Measurements from ENCODE around the gene ATP6V1C2. TPM values are rescaled to one million over a fixed set of nuclear protein-coding genes. Genes with fewer than 3 reads are reported as not detected.

The ATP6V1C2 gene, protein sequence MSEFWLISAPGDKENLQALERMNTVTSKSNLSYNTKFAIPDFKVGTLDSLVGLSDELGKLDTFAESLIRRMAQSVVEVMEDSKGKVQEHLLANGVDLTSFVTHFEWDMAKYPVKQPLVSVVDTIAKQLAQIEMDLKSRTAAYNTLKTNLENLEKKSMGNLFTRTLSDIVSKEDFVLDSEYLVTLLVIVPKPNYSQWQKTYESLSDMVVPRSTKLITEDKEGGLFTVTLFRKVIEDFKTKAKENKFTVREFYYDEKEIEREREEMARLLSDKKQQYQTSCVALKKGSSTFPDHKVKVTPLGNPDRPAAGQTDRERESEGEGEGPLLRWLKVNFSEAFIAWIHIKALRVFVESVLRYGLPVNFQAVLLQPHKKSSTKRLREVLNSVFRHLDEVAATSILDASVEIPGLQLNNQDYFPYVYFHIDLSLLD
- 0.23 TPM for total RNA-seq

DNA sequence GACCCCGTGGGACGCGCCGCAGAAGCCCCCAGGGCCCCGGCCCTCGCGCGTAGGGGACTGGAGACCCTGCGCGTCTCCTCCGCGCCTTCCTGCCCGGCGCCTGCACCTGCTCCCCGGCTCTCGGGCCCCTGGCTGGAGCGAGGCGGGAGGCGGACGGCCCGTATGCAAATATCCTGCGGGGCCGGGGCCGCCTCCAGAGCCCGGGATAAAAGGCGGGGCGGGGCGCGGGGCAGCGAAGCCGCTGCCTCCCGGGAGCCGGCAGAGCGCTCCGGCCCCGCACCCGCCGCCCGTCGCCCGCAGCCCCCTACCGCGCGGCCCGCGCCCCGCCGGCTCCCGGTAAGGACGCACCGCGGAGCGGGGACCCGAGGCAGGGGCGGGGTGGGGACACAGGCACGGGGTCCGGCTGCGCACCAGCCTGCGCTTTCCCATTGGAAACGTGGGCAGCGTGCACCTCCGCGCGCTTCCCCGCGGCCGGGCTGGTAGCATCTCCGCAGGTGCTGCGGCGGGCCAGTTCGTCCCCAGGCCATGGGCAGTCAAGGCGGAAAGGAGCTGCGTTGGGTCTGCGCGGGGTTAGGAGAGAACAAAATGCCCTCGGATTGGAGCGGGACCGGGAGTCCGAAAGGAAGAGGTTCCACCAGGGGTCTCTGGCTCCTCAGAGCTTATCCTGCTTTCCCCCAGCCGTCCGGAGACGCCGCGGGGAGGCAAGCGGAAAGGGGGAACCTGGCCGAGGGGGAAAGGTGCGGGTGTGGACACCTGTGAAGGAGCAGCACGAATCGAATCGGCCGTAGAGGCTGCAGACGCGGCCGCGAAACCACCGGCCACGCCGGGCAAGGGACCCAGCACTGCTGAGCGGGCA lies at the start of gene ATP6V1C2:
TSS of gene ATP6V1C2 (plus strand) at position 235 of the 856 bp plus-strand sequence. CDS start 1,220 bp downstream, outside the sequence.
- no peak for DNase-seq (ENCODE audit: low spot score)

DNA sequence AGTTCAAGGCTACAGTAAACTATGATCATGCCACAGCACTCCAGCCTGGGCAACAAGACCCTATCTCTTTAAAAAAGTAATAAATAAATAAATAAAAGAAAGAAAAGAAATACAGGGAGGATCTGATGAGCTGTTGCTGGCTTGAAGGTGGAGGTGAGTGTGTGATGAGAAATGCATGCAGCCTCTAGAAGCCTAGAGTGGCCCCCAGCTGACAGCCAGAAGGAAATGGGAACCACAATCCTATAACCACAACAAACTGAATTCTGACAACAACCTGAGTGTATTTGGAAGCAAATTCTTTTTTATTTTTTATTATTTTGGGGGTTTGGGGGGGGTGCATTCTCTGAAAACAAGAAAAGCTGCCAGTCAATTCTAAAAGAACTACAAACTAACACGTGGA lies 46.3 kb upstream of the ATP6V1C2 start:
- no peak for DNase-seq (ENCODE audit: low spot score)

- DNase-seq (ENCODE audit: low spot score) = no peak
Measured at GRCh38 chr2:10678225-10678624, 43.2 kb upstream of the ATP6V1C2 start.

DNA sequence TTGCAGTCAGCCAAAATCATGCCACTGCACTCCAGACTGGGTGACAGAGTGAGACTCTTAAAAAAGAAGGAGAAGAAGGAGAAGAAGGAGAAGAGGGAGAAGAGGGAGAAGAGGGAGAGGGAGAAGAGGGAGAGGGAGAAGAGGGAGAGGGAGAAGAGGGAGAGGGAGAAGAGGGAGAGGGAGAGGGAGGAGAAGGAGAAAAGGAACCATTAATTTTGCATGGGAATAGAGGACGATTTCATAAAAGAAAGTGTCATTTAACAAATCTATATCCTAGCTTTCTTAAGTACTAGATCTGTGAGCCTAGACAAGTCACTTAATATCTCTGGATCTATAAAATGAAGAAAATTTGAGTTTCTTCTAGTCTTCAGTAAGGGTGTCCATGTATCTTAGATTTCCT lies 41.2 kb upstream of the ATP6V1C2 start:
- DNase-seq (ENCODE audit: low spot score) = no peak

DNA sequence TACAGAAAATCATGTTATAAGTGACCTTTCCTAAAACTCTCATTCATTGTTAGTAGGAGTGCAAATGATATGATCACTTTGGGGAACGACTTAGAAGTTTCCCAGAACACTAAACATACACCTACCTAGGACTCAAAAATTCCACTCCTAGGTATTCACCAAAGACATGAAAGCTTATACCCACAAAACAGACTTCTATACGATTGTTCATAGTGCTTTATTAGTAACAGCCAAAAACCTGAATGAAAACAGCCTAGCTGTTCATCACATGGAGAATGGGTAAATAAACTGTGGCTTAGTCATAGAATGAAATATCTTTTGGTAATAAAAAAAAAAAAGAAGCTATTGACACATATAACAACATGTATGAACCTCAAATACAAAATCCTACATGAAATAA lies 40.5 kb upstream of the ATP6V1C2 start:
- no peak for DNase-seq (ENCODE audit: low spot score)

- DNase-seq (ENCODE audit: low spot score) = no peak
Measured at GRCh38 chr2:10686176-10686730, 35.2 kb upstream of the ATP6V1C2 start.

DNA sequence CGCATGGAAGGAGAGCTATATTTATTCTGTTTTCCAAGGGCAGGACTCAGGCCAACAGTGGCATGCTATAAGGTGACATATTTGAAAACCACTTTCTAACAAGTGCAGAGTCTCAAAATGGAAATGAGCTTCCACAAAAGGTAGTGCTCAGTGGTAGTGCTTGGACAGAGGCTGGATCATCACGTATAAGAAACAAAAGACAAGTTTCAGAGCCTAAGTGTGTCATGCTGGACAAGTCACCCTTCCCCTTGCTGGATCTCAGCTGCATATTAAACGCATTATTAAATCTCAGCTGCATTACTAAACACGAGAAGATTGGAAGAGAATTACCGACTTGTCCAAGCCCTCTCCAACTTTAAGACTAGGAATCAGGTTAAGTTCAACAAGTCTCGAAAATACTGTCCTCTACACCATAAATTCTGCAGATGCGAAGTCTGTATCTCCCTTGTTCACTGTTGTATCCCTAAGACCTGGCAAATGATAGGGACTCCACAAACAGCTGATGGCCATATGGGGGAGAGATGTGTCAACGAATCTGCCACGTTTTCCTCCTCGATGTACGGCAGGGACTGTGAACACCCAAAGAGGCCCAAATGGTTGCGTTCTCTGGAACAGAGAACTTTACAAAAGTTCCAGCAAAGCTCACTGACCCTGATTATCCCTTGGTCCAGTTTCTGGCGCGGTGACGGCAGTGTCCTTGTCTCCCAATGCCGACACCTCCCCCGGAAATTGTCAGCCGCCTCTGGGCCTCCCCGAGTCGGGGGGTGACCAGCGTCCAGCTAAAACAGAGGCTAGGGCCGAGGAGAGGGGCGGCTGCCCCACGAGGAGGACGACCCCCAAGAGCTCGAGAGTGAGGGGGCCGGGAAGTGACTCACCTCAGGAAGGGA lies 32.3 kb upstream of the ATP6V1C2 start:
- DNase-seq (ENCODE audit: low spot score) = no peak

DNA sequence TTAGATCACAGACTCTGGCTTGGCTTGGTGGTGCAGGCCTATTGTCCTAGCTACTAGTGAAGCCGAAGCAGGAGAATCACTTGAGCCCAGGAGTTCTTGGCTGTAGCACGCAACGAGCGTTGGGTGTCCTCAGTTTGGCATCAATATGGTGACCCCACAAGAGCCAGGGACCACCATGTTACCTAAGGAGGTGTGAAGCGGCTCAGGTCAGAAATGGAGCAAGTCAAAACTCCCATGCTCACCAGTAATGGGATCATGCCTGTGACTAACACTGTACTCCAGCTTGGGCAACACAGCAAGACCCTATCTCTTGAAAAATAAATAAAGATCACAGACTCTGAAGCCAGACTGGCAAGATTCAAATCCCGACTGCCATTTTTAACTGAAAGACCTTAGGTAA lies 29.9 kb upstream of the ATP6V1C2 start:
- no peak for DNase-seq (ENCODE audit: low spot score)

- no peak for DNase-seq (ENCODE audit: low spot score)
Measured at GRCh38 chr2:10700078-10700803, 21.2 kb upstream of the ATP6V1C2 start.

DNA sequence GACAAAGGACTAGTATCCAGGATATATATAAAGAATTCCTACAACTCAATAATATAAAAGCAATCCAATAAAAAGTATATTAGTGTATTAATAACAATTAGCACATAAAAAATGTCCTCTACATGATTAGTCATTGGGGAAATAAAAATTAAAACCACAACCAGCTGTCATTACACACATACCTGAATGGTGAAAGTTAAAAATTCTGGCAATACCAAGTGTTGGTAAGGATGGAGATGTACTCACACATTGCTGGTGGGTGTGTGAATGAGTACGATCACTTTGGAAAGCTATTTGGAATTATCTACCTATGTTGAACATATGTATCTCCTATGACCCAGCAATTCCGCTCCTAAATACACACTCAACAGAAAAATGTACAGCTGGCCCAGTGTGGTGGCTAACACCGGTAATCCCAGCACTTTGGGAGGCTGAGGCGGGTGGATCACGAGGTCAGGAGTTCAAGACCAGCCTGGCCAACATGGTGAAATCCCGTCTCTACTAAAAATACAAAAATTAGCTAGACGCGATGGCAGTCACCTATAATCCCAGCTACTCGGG lies 17.3 kb upstream of the ATP6V1C2 start:
- no peak for DNase-seq (ENCODE audit: low spot score)

DNA sequence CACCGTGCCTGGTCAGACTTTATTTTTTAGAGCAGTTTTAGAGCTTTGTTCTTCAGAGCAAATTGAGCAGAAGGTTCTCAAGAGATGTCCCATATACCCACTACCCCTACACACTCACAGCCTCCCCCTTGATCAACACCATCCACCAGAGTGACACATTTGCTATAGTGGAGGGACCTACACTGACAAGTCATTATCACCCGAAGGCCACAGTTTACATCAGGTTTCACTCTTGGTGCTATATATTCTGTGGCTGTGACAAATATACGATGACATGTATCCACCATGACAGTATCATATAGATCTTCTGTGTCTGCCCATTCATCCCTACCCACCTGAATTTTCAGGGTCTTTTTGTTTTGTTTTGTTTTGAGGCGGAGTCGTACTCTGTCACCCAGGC lies 15.4 kb upstream of the ATP6V1C2 start:
- no peak for DNase-seq (ENCODE audit: low spot score)

DNA sequence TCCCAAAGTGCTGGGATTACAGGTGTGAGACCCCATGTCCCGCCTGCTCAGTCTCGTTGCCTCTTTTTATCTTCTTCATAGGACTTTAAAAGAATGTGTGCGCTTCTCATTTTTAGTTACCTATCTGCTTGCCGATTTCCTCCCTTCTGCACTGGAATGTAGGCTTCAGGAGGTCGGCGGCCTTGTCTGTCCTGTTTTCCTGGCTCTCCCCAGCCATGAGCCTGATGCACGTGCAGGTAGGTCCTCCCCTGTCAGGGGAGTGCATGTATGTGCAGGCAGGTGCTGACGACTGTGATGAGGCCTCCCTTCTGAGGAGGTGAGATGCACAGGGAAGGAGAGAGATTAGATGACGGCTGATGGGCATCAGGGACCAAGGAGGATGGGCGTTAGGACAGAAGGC lies 13.6 kb upstream of the ATP6V1C2 start:
- no peak for DNase-seq (ENCODE audit: low spot score)

DNA sequence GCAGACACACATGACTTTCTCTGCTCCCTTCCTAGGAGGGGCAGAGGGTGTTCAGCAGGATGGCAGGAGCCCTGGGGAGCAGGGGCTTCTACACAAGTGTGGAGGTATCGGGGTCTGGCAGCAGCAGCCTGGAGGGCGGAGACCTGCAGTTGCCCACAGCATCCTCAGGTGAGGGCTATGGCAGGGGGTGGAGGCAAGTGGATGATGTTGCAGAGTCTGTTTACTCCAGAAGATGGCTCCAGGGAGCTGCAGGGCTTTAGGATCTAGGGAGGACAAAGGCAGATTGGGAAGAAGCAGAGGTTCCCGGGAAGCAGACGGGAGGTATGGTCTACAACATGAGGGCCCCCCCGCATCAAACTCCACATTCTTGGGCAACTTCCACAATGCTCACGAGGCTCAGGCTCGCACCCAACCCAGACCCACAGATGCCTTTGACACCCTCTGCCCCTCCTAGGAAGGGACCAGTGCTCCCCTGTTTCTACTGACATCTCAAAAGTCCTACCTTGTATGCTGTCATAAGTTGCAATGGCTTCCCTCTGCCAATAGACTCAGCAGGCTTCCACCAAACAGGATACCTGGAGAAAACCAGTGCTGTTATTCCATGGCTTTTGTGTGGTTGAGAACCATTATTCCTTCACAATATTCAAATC lies 12.0 kb upstream of the ATP6V1C2 start:
- DNase-seq (ENCODE audit: low spot score) = no peak

GRCh38 chr2:10712185-10712809 lies 9.1 kb upstream of the ATP6V1C2 start:
- DNase-seq (ENCODE audit: low spot score) = no peak

GRCh38 chr2:10716581-10716980 lies 4.8 kb upstream of the ATP6V1C2 start:
- no peak for DNase-seq (ENCODE audit: low spot score)

GRCh38 chr2:10717628-10718027 lies 3.8 kb upstream of the ATP6V1C2 start:
- no peak for DNase-seq (ENCODE audit: low spot score)

DNA sequence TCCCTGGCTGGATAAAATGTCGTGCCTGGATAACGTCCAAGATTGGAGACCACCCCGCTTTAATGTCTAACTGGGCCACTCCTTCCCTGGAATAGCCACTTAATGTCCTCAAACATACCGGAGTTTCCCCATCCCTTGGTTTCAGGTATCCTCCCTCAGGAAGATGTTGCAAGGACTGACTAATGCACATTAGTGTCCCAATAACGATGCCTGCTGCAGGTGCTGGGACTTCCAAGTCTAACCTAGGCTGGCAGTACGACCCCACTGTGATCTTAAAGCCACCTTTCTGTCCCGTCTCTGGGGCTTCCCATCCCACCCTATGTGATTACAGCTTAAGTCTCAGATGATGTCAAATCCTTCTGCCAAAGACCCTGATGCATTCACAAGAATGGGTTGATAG lies 1.1 kb upstream of the ATP6V1C2 start:
- DNase-seq (ENCODE audit: low spot score) = no peak

DNA sequence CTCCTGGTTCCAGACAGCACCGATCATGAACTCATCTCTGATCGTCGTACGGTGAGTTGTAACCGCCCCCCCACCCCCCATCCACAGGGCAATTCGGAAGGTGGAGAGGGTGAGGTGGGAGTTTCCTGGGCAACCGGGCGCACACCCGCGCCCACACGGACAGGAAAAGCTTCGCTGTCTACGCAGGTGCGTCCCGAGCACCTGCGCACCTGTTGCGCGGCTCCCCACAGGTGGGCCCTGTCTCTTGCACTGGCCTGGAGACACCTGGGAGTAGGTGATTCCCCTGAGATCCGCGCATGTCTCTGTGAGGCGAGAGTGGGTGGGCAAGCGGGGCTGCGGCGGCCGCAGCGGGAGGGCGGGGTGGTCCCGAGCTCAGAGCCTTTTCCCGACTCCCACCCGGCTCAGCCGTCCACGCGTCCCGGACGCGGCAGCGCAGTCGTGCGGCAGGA lies 459 bp upstream of the ATP6V1C2 start:
- no peak for DNase-seq (ENCODE audit: low spot score)

- DNase-seq (ENCODE audit: low spot score) = no peak
Measured at GRCh38 chr2:10722252-10722825, 909 bp downstream of the ATP6V1C2 start.
